GM19035 (cell line): ENCODE results near the gene SLC13A5.
"Not testable (repeated sequence)": the region's sequence is repeated elsewhere in the genome, so short reads cannot be mapped to it uniquely, and the experiment has no call there.

Experiments
- ATAC-seq: cut with Tn5 transposase; IDR thresholded peaks from one replicate; pipeline ENCODE4 v1.9.1; 2021; ENCODE audit not compliant: unreplicated experiment

SLC13A5 gene

GRCh38 chr17:6711081-6711674 is 2.0 kb downstream of the SLC13A5 start:
- ATAC-seq: no peak

GRCh38 chr17:6710317-6710716 is 2.9 kb downstream of the SLC13A5 start:
- ATAC-seq: no peak

- ATAC-seq: no peak
Measured at GRCh38 chr17:6708357-6708961, 4.7 kb downstream of the SLC13A5 start.

- no peak for ATAC-seq
Measured at GRCh38 chr17:6706996-6707395, 6.2 kb downstream of the SLC13A5 start.

- ATAC-seq: no peak
Measured at GRCh38 chr17:6706499-6706898, 6.7 kb downstream of the SLC13A5 start.

GRCh38 chr17:6704470-6705052 is 8.6 kb downstream of the SLC13A5 start:
- no peak for ATAC-seq

- ATAC-seq: no peak
Measured at GRCh38 chr17:6703751-6704150, 9.4 kb downstream of the SLC13A5 start.

GRCh38 chr17:6702567-6703215 is 10.5 kb downstream of the SLC13A5 start:
- ATAC-seq: no peak

GRCh38 chr17:6701719-6702118 is 11.4 kb downstream of the SLC13A5 start:
- no peak for ATAC-seq

GRCh38 chr17:6700948-6701307 is 12.2 kb downstream of the SLC13A5 start:
- ATAC-seq: no peak

- no peak for ATAC-seq
Measured at GRCh38 chr17:6699997-6700947, 12.9 kb downstream of the SLC13A5 start.

- no peak for ATAC-seq
Measured at GRCh38 chr17:6698004-6698403, 15.2 kb downstream of the SLC13A5 start.

- no peak for ATAC-seq
Measured at GRCh38 chr17:6696906-6697305, 16.3 kb downstream of the SLC13A5 start.

GRCh38 chr17:6695565-6695964 is 17.6 kb downstream of the SLC13A5 start:
- ATAC-seq: no peak

GRCh38 chr17:6695051-6695450 is 18.1 kb downstream of the SLC13A5 start:
- ATAC-seq: no peak

- not testable (repeated sequence) for ATAC-seq
Measured at GRCh38 chr17:6691958-6692357, 21.2 kb downstream of the SLC13A5 start.

- no peak for ATAC-seq
Measured at GRCh38 chr17:6691546-6691945, 21.6 kb downstream of the SLC13A5 start.

- ATAC-seq: no peak
Measured at GRCh38 chr17:6690641-6691040, 22.5 kb downstream of the SLC13A5 start.

- no peak for ATAC-seq
Measured at GRCh38 chr17:6688944-6689343, 24.2 kb downstream of the SLC13A5 start.

GRCh38 chr17:6686026-6686425 is 27.1 kb downstream of the SLC13A5 start:
- no peak for ATAC-seq
